ENCODE measurements around the gene DCDC2B.

GRCh38 chr1:32215629-32216480, 7.0 kb downstream of the DCDC2B start:
- TF ChIP-seq CTCF (IDR thresholded peaks at IDR 0.05 in 8 of 11, conservative IDR thresholded peaks at IDR 0.05 in 3 of 11) (peak; percentile 48 to 86 (median 77)), POLR2A (IDR thresholded peaks at IDR 0.05) (no peak), POLR2AphosphoS5 (IDR thresholded peaks at IDR 0.05) (peak; percentile 23 to 38 (median 33))
